T1000 (cell line): ENCODE results near the gene TENM4.
"Not testable (repeated sequence)": the region's sequence is repeated elsewhere in the genome, so short reads cannot be mapped to it uniquely, and the experiment has no call there.

Source experiments
- DNase-seq: peaks from one replicate; lab custom pipeline; 2025; ENCODE audit warnings: mixed read lengths; lab: John Stamatoyannopoulos, UW

TENM4 gene

GRCh38 chr11:78845496-78845895 is 595.3 kb downstream of the TENM4 start:
- DNase-seq: no peak

DNA sequence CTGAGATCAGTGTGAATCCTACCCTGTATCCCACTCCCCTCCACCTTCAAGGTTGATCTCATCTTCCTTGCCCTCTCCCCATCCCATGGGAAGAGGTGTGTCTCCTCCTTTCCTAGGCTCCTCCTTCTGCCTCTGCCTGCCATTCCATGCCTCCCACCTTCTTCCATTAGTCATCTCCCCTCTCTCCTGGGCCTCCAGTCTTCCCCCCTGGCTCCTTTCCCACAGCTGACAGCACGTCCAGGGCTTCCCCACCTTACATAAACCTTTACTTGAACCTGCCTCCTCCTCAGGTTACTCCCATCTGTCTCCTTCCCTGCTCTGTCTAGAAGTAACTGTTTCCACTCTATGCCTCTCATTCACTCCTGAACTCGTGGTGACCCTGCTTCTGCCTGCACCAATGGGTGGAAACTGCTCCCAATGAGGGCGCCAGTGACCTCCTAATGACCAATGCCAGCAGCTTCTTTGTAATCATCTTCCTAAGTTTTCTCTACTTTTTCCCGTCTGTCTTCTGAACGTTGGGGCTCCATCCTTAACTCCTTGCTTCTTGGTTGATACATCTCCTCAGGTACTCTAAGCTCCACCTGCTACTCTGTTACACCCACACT is 599.3 kb downstream of the TENM4 start:
- no peak for DNase-seq

DNA sequence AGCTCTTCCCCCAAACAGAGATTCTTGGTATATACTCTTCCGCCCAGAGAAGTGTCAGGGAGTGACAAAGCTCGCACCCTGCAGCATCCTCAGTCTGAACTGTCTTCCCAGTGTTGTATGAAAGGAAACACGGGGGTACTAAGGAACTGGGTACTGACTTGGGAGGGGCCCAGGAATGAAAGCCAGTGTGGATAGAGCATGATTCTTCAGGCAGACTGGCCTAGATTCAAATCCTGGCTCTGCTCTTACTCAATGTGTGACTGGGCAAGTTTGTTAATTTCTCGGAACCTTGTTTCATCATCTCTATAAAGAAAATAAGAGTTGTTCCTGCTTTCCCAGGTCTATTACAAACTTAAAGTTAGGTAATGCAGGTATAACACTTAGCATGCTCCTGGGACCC is 600.2 kb downstream of the TENM4 start:
- no peak for DNase-seq

- no peak for DNase-seq
Measured at GRCh38 chr11:78840200-78840599, 600.6 kb downstream of the TENM4 start.

DNA sequence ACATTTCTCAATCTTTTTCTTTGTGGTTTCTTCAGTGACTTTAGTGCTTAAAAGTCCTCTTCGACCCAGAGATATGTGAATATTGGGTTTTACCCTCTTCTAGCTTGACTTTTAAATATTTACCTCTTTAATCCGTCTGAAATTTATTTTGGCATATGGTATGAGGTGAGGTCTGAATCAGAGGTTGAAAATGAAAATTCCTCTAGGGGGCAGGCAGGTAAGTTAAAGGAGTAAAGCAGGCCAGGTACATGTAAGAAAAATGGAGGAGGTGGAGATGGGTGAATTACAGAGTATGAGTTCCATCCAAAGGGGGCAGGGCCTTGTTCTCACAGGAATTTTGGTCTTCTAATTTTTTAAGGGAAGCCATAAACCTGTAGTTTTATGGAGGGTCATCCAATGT is 602.4 kb downstream of the TENM4 start:
- no peak for DNase-seq

DNA sequence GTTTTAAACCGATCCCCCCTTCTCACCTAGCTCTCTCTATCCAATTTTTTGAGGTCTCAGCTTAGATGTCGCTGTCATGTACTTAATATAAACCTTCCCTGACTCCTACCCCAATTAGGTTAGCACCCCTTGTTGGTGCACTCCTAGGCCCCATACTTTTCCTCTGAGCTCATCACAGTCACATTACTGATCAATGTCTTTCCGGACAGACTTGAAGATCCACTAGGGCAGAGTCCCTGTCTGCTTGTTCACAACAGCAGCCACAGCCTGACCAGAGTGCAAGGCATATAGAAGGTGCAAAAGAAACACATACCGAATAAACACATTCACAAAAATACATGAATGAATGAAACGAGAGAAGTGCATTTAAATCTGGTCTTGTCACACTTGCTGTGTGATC is 605.2 kb downstream of the TENM4 start:
- no peak for DNase-seq

GRCh38 chr11:78834886-78835285 is 605.9 kb downstream of the TENM4 start:
- no peak for DNase-seq

- no peak for DNase-seq
Measured at GRCh38 chr11:78833237-78833636, 607.6 kb downstream of the TENM4 start.

DNA sequence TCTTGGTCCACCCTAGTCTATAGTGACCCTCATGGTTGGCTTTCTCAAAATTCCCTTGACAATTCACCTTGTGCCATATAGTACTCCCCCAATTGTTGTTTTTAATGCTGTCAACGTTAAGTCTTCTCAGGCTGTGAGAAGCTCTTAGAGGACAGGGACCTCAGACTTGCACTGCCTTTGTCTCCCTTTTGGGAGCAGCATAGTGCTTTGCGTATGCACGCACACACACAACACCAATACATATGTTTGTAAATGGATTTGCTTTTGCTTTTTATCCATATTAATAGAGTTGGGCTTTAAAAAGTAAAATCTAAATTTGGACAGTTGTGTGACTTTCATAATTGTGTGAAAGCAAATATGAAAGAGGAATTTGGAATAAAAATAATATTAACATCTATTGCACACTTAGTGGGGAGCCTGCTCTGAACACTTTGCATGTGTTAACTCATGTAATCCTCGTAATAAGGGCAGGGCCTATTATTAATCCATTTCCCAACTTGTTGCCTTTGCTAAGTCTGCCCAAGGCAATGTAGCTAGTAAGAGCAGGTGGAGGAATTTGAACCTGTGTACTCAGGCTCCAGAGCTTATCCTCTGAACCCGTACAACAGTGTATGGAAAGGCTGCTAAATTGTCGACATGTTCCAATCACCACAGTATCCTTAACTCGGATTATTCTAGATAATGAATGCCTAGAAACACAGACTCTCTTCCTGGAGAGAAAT is 608.4 kb downstream of the TENM4 start:
- no peak for DNase-seq

DNA sequence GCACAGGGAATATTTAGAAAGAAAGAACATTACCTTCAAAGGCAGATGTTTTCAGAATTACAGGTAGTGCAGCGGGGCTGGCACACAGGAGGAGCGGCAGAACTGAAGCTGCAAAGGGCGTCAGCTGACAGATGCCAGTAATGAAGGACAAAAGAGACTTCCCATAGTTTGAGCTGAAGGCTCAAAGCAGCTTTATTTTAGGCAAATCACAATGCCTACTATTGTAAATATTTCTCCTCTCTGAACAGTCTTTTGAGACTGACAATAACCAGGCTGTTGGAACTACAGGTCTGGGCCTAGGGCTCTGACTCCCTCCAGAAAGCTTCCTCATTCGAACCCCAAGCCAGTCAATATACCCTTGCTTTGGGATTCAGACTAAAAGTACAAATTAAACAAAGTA is 609.3 kb downstream of the TENM4 start:
- no peak for DNase-seq

DNA sequence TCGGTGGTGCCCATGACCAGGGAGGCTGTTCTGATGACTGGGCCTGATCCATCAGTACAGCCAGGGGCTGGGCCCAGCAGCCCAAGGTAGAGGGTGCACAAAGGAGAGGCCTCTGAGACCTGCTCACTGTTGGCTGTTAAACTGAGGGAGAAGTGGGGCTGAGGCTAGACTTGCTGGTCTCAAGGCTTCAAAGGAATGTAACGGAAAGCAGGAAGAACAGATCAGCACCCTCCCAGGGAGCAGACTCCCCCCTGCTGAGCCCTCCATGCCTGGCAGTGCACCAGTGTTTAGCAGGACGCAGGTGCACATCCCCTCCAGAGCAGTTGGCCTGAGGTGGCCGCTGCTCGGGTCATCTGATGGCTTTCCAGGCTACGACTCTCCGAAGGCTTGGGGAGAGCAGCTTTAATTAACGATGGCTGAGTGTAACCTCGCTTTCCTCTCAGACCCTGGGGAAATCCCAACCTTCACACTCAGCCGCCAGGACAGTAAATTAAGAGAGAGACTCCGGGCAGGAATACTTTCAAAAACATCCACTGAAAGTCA is 610.5 kb downstream of the TENM4 start:
- no peak for DNase-seq

GRCh38 chr11:78829146-78829545 is 611.7 kb downstream of the TENM4 start:
- no peak for DNase-seq

DNA sequence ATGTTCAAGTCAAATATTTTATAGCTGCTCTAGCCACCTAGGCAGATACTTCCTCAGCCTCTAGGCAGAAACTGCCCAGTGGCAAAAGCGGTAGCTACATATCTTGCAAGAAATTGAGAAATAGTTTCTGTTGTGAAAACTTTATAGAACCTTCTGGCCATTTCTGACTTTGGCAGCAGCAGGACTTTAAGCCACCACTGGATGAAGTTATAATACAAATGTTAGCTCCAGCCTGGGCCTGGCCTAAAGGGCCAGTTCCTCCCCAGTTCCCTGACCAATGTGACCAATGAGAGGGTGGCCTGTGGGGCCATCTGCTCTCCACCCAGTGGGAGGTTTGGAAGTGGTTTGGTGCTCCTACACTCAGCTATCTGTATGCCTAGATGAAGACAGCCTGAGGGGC is 612.2 kb downstream of the TENM4 start:
- DNase-seq: no peak

- DNase-seq: not testable (repeated sequence)
Measured at GRCh38 chr11:78827291-78827690, 613.5 kb downstream of the TENM4 start.

- DNase-seq: no peak
Measured at GRCh38 chr11:78825591-78826020, 615.2 kb downstream of the TENM4 start.

DNA sequence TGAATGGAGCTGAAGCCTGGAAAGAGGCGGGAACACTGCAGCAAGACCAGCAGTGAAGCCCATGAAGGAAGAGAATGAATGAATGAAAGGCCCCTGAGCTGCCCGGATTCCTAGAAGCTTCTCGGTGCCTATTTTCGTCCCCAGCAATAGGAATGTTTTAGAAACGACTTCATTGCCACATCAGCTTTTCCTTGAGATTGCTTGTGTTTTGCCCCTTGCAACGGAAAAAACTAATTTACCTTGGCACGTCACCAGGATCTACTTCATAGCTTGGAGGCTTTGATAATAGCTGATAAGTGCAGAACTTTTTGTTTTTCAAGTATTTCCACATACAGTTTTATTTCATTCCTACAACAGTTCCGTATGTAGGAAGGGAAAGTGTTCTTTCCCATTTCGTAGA is 617.2 kb downstream of the TENM4 start:
- DNase-seq: no peak

DNA sequence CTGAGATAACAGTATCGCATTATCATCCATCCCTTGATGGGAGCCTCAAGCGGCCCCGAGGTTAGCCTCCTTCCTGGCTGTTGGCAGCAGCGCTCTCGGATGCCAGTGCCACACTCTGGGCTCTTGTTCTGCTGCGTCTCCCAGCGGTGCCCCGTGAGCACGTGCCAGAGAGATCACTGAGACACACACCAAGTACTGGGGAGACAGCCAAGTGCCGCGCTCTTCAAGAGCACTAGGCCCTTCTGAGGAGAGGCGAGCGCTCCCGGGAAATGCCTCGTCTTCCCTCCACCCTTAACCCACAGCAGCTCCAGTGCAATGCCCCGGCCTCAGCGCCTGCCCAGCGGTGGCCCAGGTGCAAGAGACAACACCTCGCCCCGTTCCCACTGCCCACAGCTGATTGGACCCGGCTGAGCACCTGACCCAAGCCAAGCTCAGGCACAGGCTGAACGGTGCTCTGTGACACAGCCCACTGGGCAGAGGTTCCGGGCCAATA is 617.9 kb downstream of the TENM4 start:
- no peak for DNase-seq

DNA sequence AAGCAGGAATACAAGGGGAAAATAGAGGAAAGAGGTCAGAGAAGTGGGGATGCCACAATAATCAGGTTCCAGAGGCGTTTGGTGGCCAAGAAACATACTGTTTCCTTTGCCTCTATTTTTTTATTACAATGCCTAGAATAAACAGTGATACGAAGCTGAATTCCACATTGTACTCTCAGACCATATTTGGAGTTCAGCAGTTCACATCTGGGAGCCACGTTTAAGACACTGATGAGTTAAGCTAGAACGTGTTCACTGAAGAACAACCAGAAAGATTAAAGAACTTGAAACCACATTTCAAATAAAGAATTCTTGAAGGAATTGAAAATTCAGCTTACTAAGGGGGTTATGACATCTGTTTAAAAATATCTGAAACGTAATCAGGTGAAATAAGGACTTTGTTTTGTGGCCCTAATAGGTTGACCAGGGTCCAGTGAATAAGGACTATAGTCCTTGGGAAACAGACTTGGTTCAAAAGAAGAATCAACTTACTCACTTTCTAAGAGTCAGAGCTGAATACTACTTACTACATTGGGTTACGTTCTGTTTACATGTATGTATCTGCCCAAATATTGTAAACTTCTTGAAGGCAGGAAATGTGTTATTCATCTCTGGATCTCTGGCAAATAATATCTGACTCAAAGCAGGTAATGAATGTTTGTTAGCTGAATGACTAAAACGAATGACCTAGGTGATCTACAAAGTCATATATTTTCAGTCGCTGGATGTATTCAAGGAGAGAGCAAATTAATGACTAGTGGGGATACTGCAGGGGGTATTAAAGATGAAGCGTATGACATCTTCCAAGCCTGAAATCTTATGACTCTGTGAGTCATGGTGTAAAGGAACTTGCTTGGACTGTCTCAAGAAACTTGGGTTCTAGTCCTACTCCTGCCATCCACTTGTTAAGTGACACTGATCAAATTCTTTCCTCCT is 619.2 kb downstream of the TENM4 start:
- DNase-seq: no peak

DNA sequence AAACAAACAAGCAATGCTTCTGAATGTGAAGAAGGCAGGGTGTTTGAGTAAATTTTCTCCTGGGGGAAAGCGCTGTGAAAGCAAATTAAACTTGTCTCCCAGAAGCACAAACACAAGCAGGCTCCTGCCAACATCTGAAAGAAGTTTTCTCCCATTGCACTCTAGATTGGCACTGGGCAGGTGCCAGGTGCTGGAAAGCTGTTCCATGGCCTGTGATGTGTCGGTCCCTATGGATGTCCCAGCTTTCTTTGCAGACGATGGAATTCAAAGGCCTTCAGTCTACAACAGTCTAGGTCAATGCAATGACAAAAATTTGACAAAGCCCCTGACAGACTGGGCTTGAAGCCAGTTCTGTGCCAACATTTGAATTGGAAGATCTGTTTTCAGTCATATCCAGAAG is 620.1 kb downstream of the TENM4 start:
- no peak for DNase-seq

DNA sequence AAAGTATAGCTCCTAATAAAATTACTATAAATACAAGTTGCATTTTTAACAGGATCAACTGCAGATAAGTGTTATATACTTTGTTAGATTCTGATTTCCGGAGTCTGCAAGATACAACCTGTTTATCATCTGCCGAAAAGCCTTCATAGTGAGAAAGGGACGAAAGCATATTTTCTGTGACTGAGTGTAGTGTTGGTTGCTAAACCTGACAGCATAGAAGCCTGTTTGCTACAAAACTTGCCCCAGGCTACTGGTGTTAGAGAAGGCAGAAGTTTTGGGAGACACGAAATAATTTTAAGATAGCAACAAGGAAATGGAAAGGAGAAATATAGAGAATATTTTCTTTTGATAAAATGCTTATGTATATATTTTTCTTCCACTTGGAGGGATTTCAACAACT is 622.6 kb downstream of the TENM4 start:
- DNase-seq: no peak

GRCh38 chr11:78815831-78816230 is 625.0 kb downstream of the TENM4 start:
- no peak for DNase-seq

- no peak for DNase-seq
Measured at GRCh38 chr11:78812513-78813293, 628.1 kb downstream of the TENM4 start.
